ENCODE data around the gene ADAMTS16.

GRCh38 chr5:5124231-5124630, 15.9 kb upstream of the ADAMTS16 start:
- TF ChIP-seq CTCF (IDR thresholded peaks at IDR 0.05) (no peak), POLR2A (IDR thresholded peaks at IDR 0.05) (no peak), EP300 (IDR thresholded peaks at IDR 0.05) (no peak)

All from ovary (tissue), 3 donors.